HG02885 (cell line): ENCODE measurements around the gene BICD2.
"Not testable (repeated sequence)": the region's sequence is repeated elsewhere in the genome, so short reads cannot be mapped to it uniquely, and the experiment has no call there.

ENCODE experiments used
- ATAC-seq: cut with Tn5 transposase; IDR thresholded peaks from one replicate; pipeline ENCODE4 v1.9.1; 2021; ENCODE audit warnings: mild to moderate bottlenecking; ENCODE audit not compliant: unreplicated experiment, poor library complexity

The BICD2 gene

GRCh38 chr9:92764381-92764987 is at the start of gene BICD2:
Gene BICD2, minus strand, starts transcription at chr9:92764833. Its CDS starts 89 bp downstream, at chr9:92764744.
- peak; percentile 93 for ATAC-seq

- ATAC-seq = not testable (repeated sequence)
Measured at GRCh38 chr9:92809629-92810326, 45.1 kb upstream of the BICD2 start.

GRCh38 chr9:92808726-92809451 is 44.3 kb upstream of the BICD2 start:
- ATAC-seq = no peak

- no peak for ATAC-seq
Measured at GRCh38 chr9:92807757-92808725, 43.4 kb upstream of the BICD2 start.

GRCh38 chr9:92807031-92807756 is 42.6 kb upstream of the BICD2 start:
- ATAC-seq = no peak

- ATAC-seq = no peak
Measured at GRCh38 chr9:92804727-92805126, 40.1 kb upstream of the BICD2 start.

- ATAC-seq = no peak
Measured at GRCh38 chr9:92798358-92798757, 33.7 kb upstream of the BICD2 start.

- not testable (repeated sequence) for ATAC-seq
Measured at GRCh38 chr9:92796337-92796804, 31.7 kb upstream of the BICD2 start.

GRCh38 chr9:92795598-92796336 is 31.1 kb upstream of the BICD2 start:
- no peak for ATAC-seq

GRCh38 chr9:92795000-92795399 is 30.4 kb upstream of the BICD2 start:
- no peak for ATAC-seq

- ATAC-seq = no peak
Measured at GRCh38 chr9:92794426-92794825, 29.8 kb upstream of the BICD2 start.

GRCh38 chr9:92790542-92791527 is 26.2 kb upstream of the BICD2 start:
- peak; percentile 51 for ATAC-seq

GRCh38 chr9:92786298-92786697 is 21.7 kb upstream of the BICD2 start:
- no peak for ATAC-seq

GRCh38 chr9:92781899-92782298 is 17.3 kb upstream of the BICD2 start:
- ATAC-seq = no peak

GRCh38 chr9:92780206-92780605 is 15.6 kb upstream of the BICD2 start:
- no peak for ATAC-seq

- no peak for ATAC-seq
Measured at GRCh38 chr9:92775466-92775865, 10.8 kb upstream of the BICD2 start.

- ATAC-seq = no peak
Measured at GRCh38 chr9:92774274-92774673, 9.6 kb upstream of the BICD2 start.

GRCh38 chr9:92773810-92774209 is 9.2 kb upstream of the BICD2 start:
- ATAC-seq = no peak
